Endodermal cell (in vitro differentiated cells): ENCODE measurements around the gene CCDC106. TPM values are rescaled to one million over a fixed set of nuclear protein-coding genes. Genes with fewer than 3 reads are reported as not detected.

Source experiments
- DNase-seq: peaks from one replicate; pipeline ENCODE4 v3.0.0-alpha.2; 2017
- H3K27ac ChIP-seq: 2 replicates; pipeline ENCODE4 v1.5.1; 2013; ENCODE audit warnings: mild to moderate bottlenecking, low read depth, low read length, moderate library complexity
- H3K27me3 ChIP-seq: 2 replicates; pipeline ENCODE4 v1.6.1; 2013; ENCODE audit warnings: mild to moderate bottlenecking, low read length, moderate library complexity; ENCODE audit not compliant: insufficient read depth, control insufficient read depth, poor library complexity, severe bottlenecking
- H3K36me3 ChIP-seq: 2 replicates; pipeline ENCODE4 v1.7.0; 2013; ENCODE audit warnings: mild to moderate bottlenecking, low read length, moderate library complexity; ENCODE audit not compliant: control insufficient read depth, insufficient read depth
- H3K4me1 ChIP-seq: one replicate; pipeline ENCODE4 v1.7.0; 2013; ENCODE audit warnings: low read length; ENCODE audit not compliant: control insufficient read depth, insufficient read depth
- H3K4me3 ChIP-seq: 2 replicates; pipeline ENCODE4 v1.5.1; 2013; ENCODE audit warnings: mild to moderate bottlenecking, low read length, moderate library complexity
- H3K9ac ChIP-seq: 2 replicates; pipeline ENCODE4 v1.6.1; 2013; ENCODE audit warnings: mild to moderate bottlenecking, low read length, moderate library complexity; ENCODE audit not compliant: poor library complexity, severe bottlenecking; ENCODE audit errors: extremely low read depth
- H3K9me3 ChIP-seq: 2 replicates; pipeline ENCODE4 v1.6.1; 2013; ENCODE audit warnings: mild to moderate bottlenecking, low read length, moderate library complexity; ENCODE audit not compliant: control insufficient read depth
- H3K27ac Mint-ChIP-seq: 2 replicates; pipeline ENCODE4 v1.8.0; 2020; ENCODE audit warnings: mixed read lengths
- H3K27me3 Mint-ChIP-seq: 2 replicates; pipeline ENCODE4 v1.8.0; 2021; ENCODE audit warnings: mild to moderate bottlenecking, mixed read lengths; ENCODE audit not compliant: insufficient read depth
- H3K36me3 Mint-ChIP-seq: 2 replicates; pipeline ENCODE4 v1.8.0; 2020; ENCODE audit warnings: low read depth, mixed read lengths
- H3K4me1 Mint-ChIP-seq: 2 replicates; pipeline ENCODE4 v1.8.0; 2020; ENCODE audit warnings: mixed read lengths
- H3K4me3 Mint-ChIP-seq: 2 replicates; pipeline ENCODE4 v1.8.0; 2020; ENCODE audit warnings: mild to moderate bottlenecking, moderate library complexity, mixed read lengths
- H3K9me3 Mint-ChIP-seq: 2 replicates; pipeline ENCODE4 v1.8.0; 2020; ENCODE audit warnings: mild to moderate bottlenecking, mixed read lengths
- WGBS, 2 experiments: methylation state at CpG; one replicate each; pipeline versions ENCODE4 v1.1.5 to v1.1.7; 2013; ENCODE audit warnings: missing lambda C conversion rate in 2 of 2, mixed read lengths in 1 of 2; ENCODE audit not compliant: insufficient coverage in 1 of 2, insufficient read length in 1 of 2; 5-methylcytosine and 5-hydroxymethylcytosine counted together
- total RNA-seq, 2 donors: library from RNA; stranded (reverse); fragmentation: NEBNext Ultra II Directional in 1 of 2; extraction: Animal tissue kit (Norgen Biotek cat#: 25700) in 1 of 2; gene quantifications; 2 replicates in 1 of 2; 3 replicates in 1 of 2; pipeline ENCODE4 v1.2.1, GENCODE V29; 2021
- TF ChIP-seq, protein P1 (sequence below): fragments of 200-600 bp; sonication (generic); conservative IDR thresholded peaks from 2 replicates; pipeline ENCODE4 v1.5.0; 2021; ENCODE audit warnings: antibody characterized with exemption, mild to moderate bottlenecking

Gene CCDC106
- total RNA-seq, 2 donors from 2014 or later: 18.0 to 24.9 TPM

DNA sequence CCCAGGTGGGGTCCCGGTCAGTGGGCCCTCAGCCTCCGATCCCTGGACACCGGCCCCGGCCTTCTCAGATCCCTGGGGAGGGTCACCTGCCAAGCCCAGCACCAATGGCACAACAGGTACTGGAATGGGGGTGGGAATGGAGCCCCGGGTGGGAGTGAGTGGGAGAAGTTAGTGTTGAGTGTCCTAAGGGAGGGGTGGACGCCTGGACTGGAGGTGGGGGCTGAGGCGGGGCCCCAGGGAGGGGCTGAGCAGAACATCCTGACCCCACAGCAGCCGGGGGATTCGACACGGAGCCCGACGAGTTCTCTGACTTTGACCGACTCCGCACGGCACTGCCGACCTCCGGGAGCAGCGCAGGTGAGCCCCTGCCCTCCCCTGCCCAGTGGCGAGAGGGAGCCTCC, 44.7 kb downstream of the CCDC106 start:
- DNase-seq: no peak
- peaks cover 44% of the 10 kb centered on the region for H3K36me3 Mint-ChIP-seq
- no peaks in the 10 kb centered on the region for H3K4me1 ChIP-seq
- H3K36me3 ChIP-seq: peaks cover 36% of the 10 kb centered on the region
- no peak overlapping the region for H3K9ac ChIP-seq
- no peak overlapping the region for H3K4me3 Mint-ChIP-seq
- H3K27me3 Mint-ChIP-seq: no peaks in the 10 kb centered on the region
- no peaks in the 10 kb centered on the region for H3K27me3 ChIP-seq
- H3K27ac ChIP-seq: no peak overlapping the region
- no peak overlapping the region for H3K27ac Mint-ChIP-seq
- 94 to 97% methylated on average over 12 to 19 of the region's 19 CpGs for WGBS, 2 experiments
- H3K9me3 Mint-ChIP-seq: no peaks in the 10 kb centered on the region
- H3K9me3 ChIP-seq: no peaks in the 10 kb centered on the region
- TF ChIP-seq, protein P1, sequence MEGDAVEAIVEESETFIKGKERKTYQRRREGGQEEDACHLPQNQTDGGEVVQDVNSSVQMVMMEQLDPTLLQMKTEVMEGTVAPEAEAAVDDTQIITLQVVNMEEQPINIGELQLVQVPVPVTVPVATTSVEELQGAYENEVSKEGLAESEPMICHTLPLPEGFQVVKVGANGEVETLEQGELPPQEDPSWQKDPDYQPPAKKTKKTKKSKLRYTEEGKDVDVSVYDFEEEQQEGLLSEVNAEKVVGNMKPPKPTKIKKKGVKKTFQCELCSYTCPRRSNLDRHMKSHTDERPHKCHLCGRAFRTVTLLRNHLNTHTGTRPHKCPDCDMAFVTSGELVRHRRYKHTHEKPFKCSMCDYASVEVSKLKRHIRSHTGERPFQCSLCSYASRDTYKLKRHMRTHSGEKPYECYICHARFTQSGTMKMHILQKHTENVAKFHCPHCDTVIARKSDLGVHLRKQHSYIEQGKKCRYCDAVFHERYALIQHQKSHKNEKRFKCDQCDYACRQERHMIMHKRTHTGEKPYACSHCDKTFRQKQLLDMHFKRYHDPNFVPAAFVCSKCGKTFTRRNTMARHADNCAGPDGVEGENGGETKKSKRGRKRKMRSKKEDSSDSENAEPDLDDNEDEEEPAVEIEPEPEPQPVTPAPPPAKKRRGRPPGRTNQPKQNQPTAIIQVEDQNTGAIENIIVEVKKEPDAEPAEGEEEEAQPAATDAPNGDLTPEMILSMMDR: no peak
- H3K4me3 ChIP-seq: no peak overlapping the region
- H3K4me1 Mint-ChIP-seq: no peaks in the 10 kb centered on the region

DNA sequence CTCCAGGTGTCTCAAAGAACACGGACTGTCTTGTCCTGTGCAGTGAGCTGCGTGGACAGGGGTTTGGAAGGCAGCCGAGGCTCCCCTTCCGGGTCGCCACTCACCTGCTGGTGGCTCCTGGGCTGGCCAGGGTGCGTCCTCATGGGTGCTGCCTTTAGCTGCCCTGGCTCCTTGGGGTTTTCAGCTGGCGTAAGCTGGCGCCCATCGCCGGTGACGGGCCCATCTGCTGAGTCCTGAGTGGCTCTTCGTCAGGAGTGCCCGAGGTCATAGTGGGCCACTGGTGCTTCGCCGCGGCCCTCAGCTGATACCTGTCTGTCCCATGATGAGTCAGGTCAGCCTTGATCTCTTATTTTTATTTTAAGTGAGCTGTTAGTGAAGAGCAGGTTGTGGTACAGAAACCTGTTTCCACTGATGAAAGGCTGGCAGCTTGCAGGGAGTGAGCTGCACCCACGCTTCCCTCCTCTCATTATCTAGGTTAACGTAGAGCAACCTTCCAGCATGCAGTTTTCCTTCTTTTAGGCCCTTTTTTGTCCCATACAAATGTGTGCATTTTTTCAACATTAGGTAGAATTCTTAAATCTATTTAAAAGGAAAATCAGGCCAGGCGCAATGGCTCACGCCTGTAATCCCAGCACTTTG, 45.4 kb downstream of the CCDC106 start:
- H3K27me3 ChIP-seq: no peaks in the 10 kb centered on the region
- H3K36me3 ChIP-seq: peaks cover 39% of the 10 kb centered on the region
- no peak overlapping the region for H3K27ac ChIP-seq
- Mint-ChIP-seq H3K4me3 (no peak overlapping the region), H3K4me1 (no peaks in the 10 kb centered on the region), H3K9me3 (no peaks in the 10 kb centered on the region), H3K27ac (no peak overlapping the region), H3K27me3 (no peaks in the 10 kb centered on the region), H3K36me3 (peaks cover 48% of the 10 kb centered on the region)
- no peaks in the 10 kb centered on the region for H3K4me1 ChIP-seq
- DNase-seq: no peak
- 97 to 98% methylated on average over 19 to 20 of the region's 20 CpGs for WGBS, 2 experiments
- no peak overlapping the region for H3K9ac ChIP-seq
- TF ChIP-seq, protein P1: no peak
- H3K4me3 ChIP-seq: no peak overlapping the region
- no peaks in the 10 kb centered on the region for H3K9me3 ChIP-seq

DNA sequence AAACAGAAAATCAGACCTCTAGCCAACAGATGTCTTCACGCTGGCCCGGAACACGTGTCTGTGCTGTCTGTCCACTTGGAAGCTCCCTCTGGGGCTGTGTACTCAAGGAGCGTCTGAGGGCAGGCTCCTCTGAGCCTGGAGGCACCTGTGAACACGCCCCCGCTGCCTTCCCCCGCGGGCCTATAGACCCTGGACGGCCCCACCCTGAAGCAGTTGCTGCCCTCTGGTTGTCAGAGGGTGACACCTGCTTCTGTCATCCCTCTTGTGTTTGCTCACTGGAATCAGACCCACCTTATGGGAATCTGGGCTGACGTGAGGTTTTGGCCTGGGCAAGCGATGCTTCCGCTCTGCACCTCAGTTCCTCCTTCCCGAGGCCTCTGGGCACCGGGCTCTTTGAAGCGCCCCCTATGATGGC, 46.2 kb downstream of the CCDC106 start:
- TF ChIP-seq, protein P1: no peak
- no peak for DNase-seq
- Histone ChIP-seq H3K27ac (no peak overlapping the region), H3K27me3 (no peaks in the 10 kb centered on the region), H3K4me3 (no peak overlapping the region), H3K36me3 (peaks cover 41% of the 10 kb centered on the region), H3K9me3 (no peaks in the 10 kb centered on the region), H3K9ac (no peak overlapping the region), H3K4me1 (no peaks in the 10 kb centered on the region)
- Mint-ChIP-seq H3K9me3 (no peaks in the 10 kb centered on the region), H3K36me3 (peaks cover 49% of the 10 kb centered on the region), H3K4me3 (no peak overlapping the region), H3K27me3 (no peaks in the 10 kb centered on the region), H3K4me1 (no peaks in the 10 kb centered on the region), H3K27ac (no peak overlapping the region)
- WGBS, 2 experiments: 94% methylated on average over 15 of the region's 15 CpGs
